Large intestine (tissue), 3 donors: ENCODE results near the gene SGCD. TPM values are rescaled to one million over a fixed set of nuclear protein-coding genes. Genes with fewer than 3 reads are reported as not detected.

Experiments
- DNase-seq, 2 donors: peaks; one replicate each; pipeline versions ENCODE4 v3.0.0 to v3.0.0-alpha.2; 2013
- H3K27ac ChIP-seq: one replicate; pipeline ENCODE4 v1.5.1; 2013; ENCODE audit warnings: low read length
- H3K27me3 ChIP-seq: 2 replicates; pipeline ENCODE4 v1.6.1; 2013; ENCODE audit warnings: low read length; ENCODE audit not compliant: control insufficient read depth, insufficient read depth
- H3K36me3 ChIP-seq: 2 replicates; pipeline ENCODE4 v1.6.1; 2013; ENCODE audit warnings: low read length; ENCODE audit not compliant: control insufficient read depth, insufficient read depth
- H3K4me1 ChIP-seq: one replicate; pipeline ENCODE4 v1.6.1; 2013; ENCODE audit warnings: low read length; ENCODE audit not compliant: control insufficient read depth, insufficient read depth
- H3K4me3 ChIP-seq: one replicate; pipeline ENCODE4 v1.5.1; 2013; ENCODE audit warnings: low read length
- H3K9me3 ChIP-seq: one replicate; pipeline ENCODE4 v1.6.1; 2013; ENCODE audit warnings: mild to moderate bottlenecking, low read depth, low read length, moderate library complexity; ENCODE audit not compliant: control insufficient read depth
- WGBS: methylation state at CpG from one replicate; pipeline ENCODE4 v1.1.5; 2013; ENCODE audit warnings: low lambda C conversion rate; ENCODE audit not compliant: insufficient coverage; 5-methylcytosine and 5-hydroxymethylcytosine counted together
- polyA plus RNA-seq: library from polyadenylated mRNA; unstranded; fragments of 120-200 nt; gene quantifications from one replicate; pipeline ENCODE4 v1.2.1, GENCODE V29; 2013

The SGCD gene
- polyA plus RNA-seq, 1 donor: 9.0 TPM

GRCh38 chr5:156329171-156329611, 2.2 kb downstream of the SGCD start:
- H3K4me3 ChIP-seq: no peak overlapping the region
- no peaks in the 10 kb centered on the region for H3K27me3 ChIP-seq
- no peak overlapping the region for H3K27ac ChIP-seq
- WGBS: no CpG with 5 or more reads among the region's 3 CpGs
- DNase-seq: no peak
- no peaks in the 10 kb centered on the region for H3K9me3 ChIP-seq
- no peaks in the 10 kb centered on the region for H3K4me1 ChIP-seq
- H3K36me3 ChIP-seq: no peaks in the 10 kb centered on the region

GRCh38 chr5:156330141-156330870, 3.3 kb downstream of the SGCD start:
- Histone ChIP-seq H3K27me3 (no peaks in the 10 kb centered on the region), H3K36me3 (no peaks in the 10 kb centered on the region), H3K27ac (no peak overlapping the region), H3K4me1 (no peaks in the 10 kb centered on the region), H3K9me3 (no peaks in the 10 kb centered on the region), H3K4me3 (no peak overlapping the region)
- WGBS: 91% methylated on average over 4 of the region's 7 CpGs
- DNase-seq: no peak

- Histone ChIP-seq H3K4me1 (no peaks in the 10 kb centered on the region), H3K27ac (no peak overlapping the region), H3K27me3 (no peaks in the 10 kb centered on the region), H3K36me3 (no peaks in the 10 kb centered on the region), H3K4me3 (no peak overlapping the region), H3K9me3 (no peaks in the 10 kb centered on the region)
- no CpG with 5 or more reads among the region's 1 CpG for WGBS
- no peak for DNase-seq
Observed at GRCh38 chr5:156331181-156331580, 4.2 kb downstream of the SGCD start.

GRCh38 chr5:156331845-156332244, 4.9 kb downstream of the SGCD start:
- DNase-seq: no peak
- Histone ChIP-seq H3K27ac (no peak overlapping the region), H3K4me1 (no peaks in the 10 kb centered on the region), H3K9me3 (no peaks in the 10 kb centered on the region), H3K36me3 (no peaks in the 10 kb centered on the region), H3K4me3 (no peak overlapping the region), H3K27me3 (no peaks in the 10 kb centered on the region)
- WGBS: 92% methylated on average over 4 of the region's 6 CpGs

- no peak overlapping the region for H3K27ac ChIP-seq
- H3K4me1 ChIP-seq: no peaks in the 10 kb centered on the region
- no peaks in the 10 kb centered on the region for H3K27me3 ChIP-seq
- 71% methylated on average over 1 of the region's 2 CpGs for WGBS
- H3K9me3 ChIP-seq: no peaks in the 10 kb centered on the region
- no peak overlapping the region for H3K4me3 ChIP-seq
- DNase-seq: no peak
- no peaks in the 10 kb centered on the region for H3K36me3 ChIP-seq
Observed at GRCh38 chr5:156332245-156332644, 5.3 kb downstream of the SGCD start.

- Histone ChIP-seq H3K27ac (no peak overlapping the region), H3K36me3 (no peaks in the 10 kb centered on the region), H3K27me3 (no peaks in the 10 kb centered on the region), H3K4me1 (no peaks in the 10 kb centered on the region), H3K9me3 (no peaks in the 10 kb centered on the region), H3K4me3 (no peak overlapping the region)
- 100% methylated on average over 1 of the region's 2 CpGs for WGBS
- no peak for DNase-seq
Observed at GRCh38 chr5:156339139-156339841, 12.3 kb downstream of the SGCD start.

GRCh38 chr5:156340893-156341292, 13.9 kb downstream of the SGCD start:
- H3K9me3 ChIP-seq: no peaks in the 10 kb centered on the region
- DNase-seq: no peak
- no peaks in the 10 kb centered on the region for H3K4me1 ChIP-seq
- H3K36me3 ChIP-seq: no peaks in the 10 kb centered on the region
- no peak overlapping the region for H3K27ac ChIP-seq
- no peaks in the 10 kb centered on the region for H3K27me3 ChIP-seq
- WGBS: no CpG with 5 or more reads among the region's 1 CpG
- H3K4me3 ChIP-seq: no peak overlapping the region

GRCh38 chr5:156350256-156350655, 23.3 kb downstream of the SGCD start:
- Histone ChIP-seq H3K27me3 (no peaks in the 10 kb centered on the region), H3K4me3 (no peak overlapping the region), H3K27ac (no peak overlapping the region), H3K9me3 (no peaks in the 10 kb centered on the region), H3K36me3 (peaks cover 3% of the 10 kb centered on the region), H3K4me1 (no peaks in the 10 kb centered on the region)
- no peak for DNase-seq
- WGBS: no CpG with 5 or more reads among the region's 2 CpGs

- H3K36me3 ChIP-seq: peaks cover 1% of the 10 kb centered on the region
- no peak overlapping the region for H3K27ac ChIP-seq
- H3K27me3 ChIP-seq: no peaks in the 10 kb centered on the region
- WGBS: no CpG with 5 or more reads among the region's 4 CpGs
- no peaks in the 10 kb centered on the region for H3K4me1 ChIP-seq
- no peak for DNase-seq
- no peak overlapping the region for H3K4me3 ChIP-seq
- no peaks in the 10 kb centered on the region for H3K9me3 ChIP-seq
Observed at GRCh38 chr5:156351423-156351822, 24.5 kb downstream of the SGCD start.

GRCh38 chr5:156354571-156354970, 27.6 kb downstream of the SGCD start:
- no peak overlapping the region for H3K4me3 ChIP-seq
- H3K4me1 ChIP-seq: no peaks in the 10 kb centered on the region
- H3K36me3 ChIP-seq: no peaks in the 10 kb centered on the region
- DNase-seq: no peak
- H3K27me3 ChIP-seq: no peaks in the 10 kb centered on the region
- no peaks in the 10 kb centered on the region for H3K9me3 ChIP-seq
- H3K27ac ChIP-seq: no peak overlapping the region

- H3K4me1 ChIP-seq: no peaks in the 10 kb centered on the region
- no peak overlapping the region for H3K4me3 ChIP-seq
- no peaks in the 10 kb centered on the region for H3K36me3 ChIP-seq
- H3K27me3 ChIP-seq: no peaks in the 10 kb centered on the region
- no CpG with 5 or more reads among the region's 2 CpGs for WGBS
- no peak for DNase-seq
- no peak overlapping the region for H3K27ac ChIP-seq
- H3K9me3 ChIP-seq: no peaks in the 10 kb centered on the region
Observed at GRCh38 chr5:156356238-156356637, 29.3 kb downstream of the SGCD start.
